HG03066 (cell line): Measurements from ENCODE around the gene YWHAB.
"Not testable (repeated sequence)": the region's sequence is repeated elsewhere in the genome, so short reads cannot be mapped to it uniquely, and the experiment has no call there.

Source experiments
- ATAC-seq: cut with Tn5 transposase; IDR thresholded peaks from one replicate; pipeline ENCODE4 v1.9.1; 2021; ENCODE audit warnings: low read depth; ENCODE audit not compliant: unreplicated experiment

The YWHAB gene

GRCh38 chr20:44866703-44867335 is 18.7 kb upstream of the YWHAB start:
- ATAC-seq = no peak

- ATAC-seq = no peak
Observed at GRCh38 chr20:44869471-44869870, 16.0 kb upstream of the YWHAB start.

GRCh38 chr20:44882360-44882759 is 3.1 kb upstream of the YWHAB start:
- not testable (repeated sequence) for ATAC-seq

GRCh38 chr20:44883214-44883902 is 2.1 kb upstream of the YWHAB start:
- no peak for ATAC-seq

- no peak for ATAC-seq
Observed at GRCh38 chr20:44884907-44885391, 556 bp upstream of the YWHAB start.

- no peak for ATAC-seq
Observed at GRCh38 chr20:44886266-44886651, 754 bp downstream of the YWHAB start.

GRCh38 chr20:44886828-44887227 is 1.3 kb downstream of the YWHAB start:
- ATAC-seq = no peak

- no peak for ATAC-seq
Observed at GRCh38 chr20:44887466-44887865, 2.0 kb downstream of the YWHAB start.

GRCh38 chr20:44888226-44889103 is 3.0 kb downstream of the YWHAB start:
- ATAC-seq = no peak

- no peak for ATAC-seq
Observed at GRCh38 chr20:44891826-44892225, 6.3 kb downstream of the YWHAB start.

- ATAC-seq = no peak
Observed at GRCh38 chr20:44894959-44895358, 9.5 kb downstream of the YWHAB start.

- ATAC-seq = no peak
Observed at GRCh38 chr20:44896583-44896982, 11.1 kb downstream of the YWHAB start.

GRCh38 chr20:44897133-44897532 is 11.6 kb downstream of the YWHAB start:
- ATAC-seq = no peak

- ATAC-seq = no peak
Observed at GRCh38 chr20:44900231-44900854, 14.8 kb downstream of the YWHAB start.

- ATAC-seq = no peak
Observed at GRCh38 chr20:44901974-44902373, 16.5 kb downstream of the YWHAB start.

GRCh38 chr20:44904377-44904776 is 18.9 kb downstream of the YWHAB start:
- ATAC-seq = no peak

- no peak for ATAC-seq
Observed at GRCh38 chr20:44908987-44909871, 23.7 kb downstream of the YWHAB start.

GRCh38 chr20:44909872-44910689 is 24.6 kb downstream of the YWHAB start, which contains the start of gene PABPC1L:
PABPC1L (plus strand) TSS chr20:44910060; CDS start chr20:44910144, 84 bp downstream.
- ATAC-seq = peak; percentile 80
